Osteoblast (primary cell): ENCODE results near the gene PRXL2C. TPM values are rescaled to one million over a fixed set of nuclear protein-coding genes. Genes with fewer than 3 reads are reported as not detected.

ENCODE experiments used
- DNase-seq: peaks from one replicate; pipeline ENCODE4 v3.0.0; 2011; ENCODE audit warnings: low spot score, mixed read lengths; ENCODE audit not compliant: insufficient read length; ENCODE audit errors: missing footprints
- H2AFZ ChIP-seq: 2 replicates; pipeline ENCODE4 v1.6.0; 2011; ENCODE audit warnings: mild to moderate bottlenecking, low read length
- H3K27ac ChIP-seq: 2 replicates; pipeline ENCODE4 v1.5.1; 2011; ENCODE audit warnings: mild to moderate bottlenecking, low read depth, low read length, moderate library complexity
- H3K27me3 ChIP-seq: 2 replicates; pipeline ENCODE4 v1.6.0; 2012; ENCODE audit warnings: mild to moderate bottlenecking, control low read depth, inconsistent platforms, low read length, moderate library complexity; ENCODE audit not compliant: insufficient read depth
- H3K36me3 ChIP-seq: 2 replicates; pipeline ENCODE4 v1.5.1; 2011; ENCODE audit warnings: mild to moderate bottlenecking, low read length, control low read depth, moderate library complexity; ENCODE audit not compliant: insufficient read depth
- H3K4me1 ChIP-seq: 2 replicates; pipeline ENCODE4 v1.5.1; 2011; ENCODE audit warnings: mild to moderate bottlenecking, low read length, control low read depth, moderate library complexity; ENCODE audit not compliant: insufficient read depth
- H3K4me2 ChIP-seq: 2 replicates; pipeline ENCODE4 v1.6.0; 2011; ENCODE audit warnings: mild to moderate bottlenecking, low read length; ENCODE audit not compliant: insufficient read depth
- H3K4me3 ChIP-seq: fragments of 200-600 bp; sonication (generic); 3 replicates; pipeline ENCODE4 v1.5.1; 2012; ENCODE audit warnings: mild to moderate bottlenecking, low read length, inconsistent platforms; ENCODE audit not compliant: insufficient read depth
- H3K79me2 ChIP-seq: 2 replicates; pipeline ENCODE4 v1.6.0; 2012; ENCODE audit warnings: mild to moderate bottlenecking, low read length, control low read depth, inconsistent platforms; ENCODE audit not compliant: insufficient read depth
- H3K9me3 ChIP-seq: 2 replicates; pipeline ENCODE4 v1.5.1; 2011; ENCODE audit warnings: low read depth, low read length, control low read depth
- H4K20me1 ChIP-seq: 2 replicates; pipeline ENCODE4 v1.6.0; 2012; ENCODE audit warnings: mild to moderate bottlenecking, low read length, control low read depth; ENCODE audit not compliant: insufficient read depth
- CTCF ChIP-seq: IDR thresholded peaks from 2 replicates; pipeline ENCODE4 v1.5.1; 2011; ENCODE audit warnings: mild to moderate bottlenecking, low read depth, low read length, moderate library complexity; ENCODE audit errors: extremely low read depth
- total RNA-seq: library from RNA; depleted of rRNA; stranded (reverse); fragments of >200 nt; gene quantifications from 2 replicates; pipeline ENCODE4 v1.2.3, GENCODE V29; 2012

Gene PRXL2C
- total RNA-seq, 1 donor = 30.8 TPM

GRCh38 chr9:96663506-96664120 is 8.5 kb upstream of the PRXL2C start:
- Histone ChIP-seq H3K79me2 (no peaks in the 10 kb centered on the region), H3K4me1 (no peaks in the 10 kb centered on the region), H3K27ac (no peak overlapping the region), H2AFZ (no peak overlapping the region), H4K20me1 (no peaks in the 10 kb centered on the region), H3K4me3 (no peak overlapping the region), H3K4me2 (no peak overlapping the region), H3K9me3 (no peaks in the 10 kb centered on the region), H3K27me3 (no peaks in the 10 kb centered on the region), H3K36me3 (no peaks in the 10 kb centered on the region)
- TF ChIP-seq CTCF = no peak
- DNase-seq = no peak

- peak; percentile 26 for DNase-seq
- H3K79me2 ChIP-seq = no peaks in the 10 kb centered on the region
- H3K27ac ChIP-seq = no peak overlapping the region
- H3K4me1 ChIP-seq = no peaks in the 10 kb centered on the region
- no peak overlapping the region for H3K4me3 ChIP-seq
- H3K4me2 ChIP-seq = no peak overlapping the region
- H3K27me3 ChIP-seq = no peaks in the 10 kb centered on the region
- no peaks in the 10 kb centered on the region for H3K36me3 ChIP-seq
- H4K20me1 ChIP-seq = no peaks in the 10 kb centered on the region
- H2AFZ ChIP-seq = no peak overlapping the region
- no peak for TF ChIP-seq CTCF
- no peaks in the 10 kb centered on the region for H3K9me3 ChIP-seq
These were observed 6.6 kb upstream of the PRXL2C start for GRCh38 chr9:96661711-96662110.

GRCh38 chr9:96660692-96661248 is 5.7 kb upstream of the PRXL2C start:
- H2AFZ ChIP-seq = no peak overlapping the region
- no peaks in the 10 kb centered on the region for H3K27me3 ChIP-seq
- no peak for TF ChIP-seq CTCF
- no peak for DNase-seq
- no peaks in the 10 kb centered on the region for H3K9me3 ChIP-seq
- no peak overlapping the region for H3K27ac ChIP-seq
- no peaks in the 10 kb centered on the region for H3K36me3 ChIP-seq
- H4K20me1 ChIP-seq = no peaks in the 10 kb centered on the region
- no peaks in the 10 kb centered on the region for H3K79me2 ChIP-seq
- no peak overlapping the region for H3K4me2 ChIP-seq
- no peaks in the 10 kb centered on the region for H3K4me1 ChIP-seq
- no peak overlapping the region for H3K4me3 ChIP-seq

- Histone ChIP-seq H2AFZ (peak overlapping the region; percentile 68), H3K4me2 (peak overlapping the region; percentile 73), H3K27ac (peak overlapping the region; percentile 92), H3K79me2 (peaks cover 4% of the 10 kb centered on the region), H3K9me3 (no peaks in the 10 kb centered on the region), H4K20me1 (no peaks in the 10 kb centered on the region), H3K4me1 (peaks cover 6% of the 10 kb centered on the region), H3K27me3 (no peaks in the 10 kb centered on the region), H3K4me3 (peak overlapping the region; percentile 75), H3K36me3 (peaks cover 13% of the 10 kb centered on the region)
- TF ChIP-seq CTCF = no peak
- peak; percentile 98 for DNase-seq
These were observed 493 bp downstream of the PRXL2C start for GRCh38 chr9:96654450-96655197.
